Measurements from ENCODE around the gene GALNT5.

- TF ChIP-seq CTCF (IDR thresholded peaks at IDR 0.05; ENCODE audit: low read depth, low read length) = no peak
- TF ChIP-seq EZH2phosphoT487 (IDR thresholded peaks at IDR 0.05; ENCODE audit: low read depth) = no peak
Observed at GRCh38 chr2:157349949-157350515, 92.5 kb downstream of the GALNT5 start.

Measured in OCI-LY3 (cell line).